Left renal pelvis (tissue), 4 donors: ENCODE results near the gene TMEM247. TPM values are rescaled to one million over a fixed set of nuclear protein-coding genes. Genes with fewer than 3 reads are reported as not detected.

Source experiments
- DNase-seq, 4 donors: peaks; one replicate each; pipeline ENCODE4 v3.0.0-alpha.2; 2013; ENCODE audit warnings: low read depth in 4 of 4, low spot score in 3 of 4
- polyA plus RNA-seq, 4 donors: library from polyadenylated mRNA; unstranded; fragments of 120-200 nt; gene quantifications; one replicate each; pipeline ENCODE4 v1.2.1, GENCODE V29; 2013; ENCODE audit not compliant: insufficient read length in 4 of 4

TMEM247 gene
- polyA plus RNA-seq, result not detected

DNA sequence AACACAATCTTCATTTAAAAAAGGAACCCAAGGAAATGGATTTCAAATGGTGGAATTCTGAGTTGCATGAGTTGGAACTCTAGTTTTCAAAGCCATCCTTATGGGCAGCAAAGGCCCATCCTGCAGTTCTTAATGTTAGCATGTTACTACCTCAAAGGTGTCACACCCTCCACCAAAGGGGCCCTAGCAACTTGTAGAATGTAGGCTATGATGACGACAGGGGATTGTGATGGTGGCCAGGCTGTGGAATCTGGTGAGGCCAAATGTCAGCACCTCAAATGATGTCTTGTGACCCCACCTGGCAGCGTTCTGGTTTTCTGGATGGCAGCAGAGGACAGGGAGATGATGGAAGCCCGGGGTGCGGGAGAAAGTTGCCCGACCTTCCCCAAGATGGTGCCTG, at the start of gene TMEM247:
TMEM247 (plus strand) TSS at position 301 of the 400 bp plus-strand sequence.
- no peak for DNase-seq

DNA sequence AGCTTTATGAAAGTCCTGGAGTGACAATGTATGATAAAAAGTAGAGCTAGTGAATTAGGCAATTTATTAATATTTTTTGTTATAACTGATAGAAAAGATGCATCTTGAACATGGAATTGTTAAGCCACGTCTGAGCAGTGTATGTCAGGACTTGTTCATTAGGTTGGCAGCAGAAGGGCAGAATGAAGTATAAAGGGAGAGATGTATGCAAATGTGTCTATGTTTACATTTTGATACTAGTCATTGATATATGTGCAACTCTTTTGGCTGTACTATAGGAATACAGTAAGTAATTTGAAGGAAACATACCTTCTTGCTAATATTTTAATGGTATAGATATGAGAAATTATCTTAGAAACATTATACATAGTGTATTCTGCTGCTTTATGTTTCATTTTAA, 49.0 kb upstream of the TMEM247 start:
- no peak for DNase-seq

- no peak for DNase-seq
Measured at GRCh38 chr2:46430992-46431391, 48.4 kb upstream of the TMEM247 start.

GRCh38 chr2:46431481-46432235, 47.7 kb upstream of the TMEM247 start:
- no peak for DNase-seq

- no peak for DNase-seq
Measured at GRCh38 chr2:46434851-46435273, 44.5 kb upstream of the TMEM247 start.

DNA sequence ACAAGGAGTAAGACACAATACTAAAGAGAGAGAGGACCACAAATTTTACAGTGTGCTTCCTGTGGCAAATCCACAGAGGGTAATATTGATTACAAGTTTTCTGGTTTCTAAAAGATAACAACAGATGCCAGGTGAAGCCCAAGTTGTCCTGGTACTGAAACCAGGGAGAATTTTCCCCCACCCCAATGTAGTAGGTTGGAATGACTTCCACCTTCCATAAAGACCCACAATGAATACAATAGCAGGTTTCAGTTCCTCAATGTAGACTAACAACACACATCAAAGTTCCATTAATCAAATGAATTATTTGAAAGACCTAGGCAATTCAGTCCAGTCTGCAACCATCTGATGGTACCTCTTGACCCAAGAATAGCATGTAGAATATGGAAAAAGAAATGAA, 44.0 kb upstream of the TMEM247 start:
- DNase-seq, result no peak

DNA sequence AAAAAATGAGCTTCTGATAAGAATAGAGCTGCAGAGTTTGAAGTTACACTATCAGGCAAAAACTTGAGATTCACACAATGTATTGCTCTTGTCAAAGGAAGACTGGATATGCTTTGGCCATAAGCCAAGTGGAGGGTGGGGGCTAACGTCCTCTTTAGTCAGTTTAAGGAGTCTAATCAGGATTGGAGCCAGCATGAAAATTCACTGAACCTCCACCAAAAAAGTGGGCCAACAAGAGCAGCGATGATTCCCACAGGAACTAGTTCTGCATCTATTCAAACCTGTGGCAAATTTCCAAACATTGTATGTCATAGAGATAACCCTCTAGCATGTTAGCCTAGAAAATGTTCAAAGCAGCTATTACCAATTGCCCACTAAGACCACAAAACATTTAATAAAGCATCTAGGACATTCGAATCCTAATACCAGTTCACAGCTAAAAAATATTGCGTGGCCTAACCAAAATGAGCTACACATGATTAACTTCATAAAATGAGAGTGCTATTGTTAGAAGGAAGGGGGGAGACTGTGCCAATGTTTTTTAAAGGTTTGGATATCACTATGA, 43.5 kb upstream of the TMEM247 start:
- DNase-seq, result no peak

GRCh38 chr2:46436800-46437199, 42.6 kb upstream of the TMEM247 start:
- DNase-seq, result no peak

GRCh38 chr2:46438102-46438501, 41.3 kb upstream of the TMEM247 start:
- no peak for DNase-seq

DNA sequence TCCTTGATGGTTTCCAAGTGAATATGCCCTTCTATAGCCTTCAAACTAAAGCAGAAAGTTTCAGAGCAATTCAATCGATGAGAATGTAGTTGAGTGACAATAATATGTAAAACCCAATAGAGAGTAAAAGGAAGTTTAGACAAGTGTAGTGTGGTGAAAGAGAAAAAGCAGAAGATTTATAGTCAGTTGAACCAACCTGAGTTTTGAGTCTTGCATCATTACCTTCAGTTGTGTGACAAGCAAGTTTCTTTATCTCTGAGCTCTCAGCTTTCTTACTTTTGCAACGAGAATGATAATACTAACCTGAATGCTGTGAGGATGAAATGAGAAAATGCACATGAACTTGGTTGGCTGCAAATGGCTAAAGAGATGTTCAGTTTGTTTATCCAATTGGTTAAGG, 40.6 kb upstream of the TMEM247 start:
- DNase-seq, result no peak

DNA sequence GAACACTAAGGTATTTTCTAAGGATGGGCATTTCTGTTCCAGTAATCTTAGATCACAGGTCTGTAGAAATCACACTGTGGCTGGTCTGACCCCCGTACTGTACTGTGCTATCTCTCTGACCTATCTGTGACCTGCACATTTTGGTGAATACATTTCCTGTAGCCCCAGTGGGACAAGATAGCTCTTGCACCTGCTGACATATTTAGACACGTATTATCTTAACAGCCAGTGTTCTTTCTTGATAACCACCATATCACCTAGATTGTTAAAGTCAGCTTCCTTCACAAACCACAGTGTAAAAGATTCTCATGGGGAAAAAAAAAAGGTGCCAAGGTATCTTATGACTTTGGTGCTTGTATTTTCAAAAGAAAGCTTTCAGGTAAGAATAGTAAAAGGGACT, 39.8 kb upstream of the TMEM247 start:
- no peak for DNase-seq

DNA sequence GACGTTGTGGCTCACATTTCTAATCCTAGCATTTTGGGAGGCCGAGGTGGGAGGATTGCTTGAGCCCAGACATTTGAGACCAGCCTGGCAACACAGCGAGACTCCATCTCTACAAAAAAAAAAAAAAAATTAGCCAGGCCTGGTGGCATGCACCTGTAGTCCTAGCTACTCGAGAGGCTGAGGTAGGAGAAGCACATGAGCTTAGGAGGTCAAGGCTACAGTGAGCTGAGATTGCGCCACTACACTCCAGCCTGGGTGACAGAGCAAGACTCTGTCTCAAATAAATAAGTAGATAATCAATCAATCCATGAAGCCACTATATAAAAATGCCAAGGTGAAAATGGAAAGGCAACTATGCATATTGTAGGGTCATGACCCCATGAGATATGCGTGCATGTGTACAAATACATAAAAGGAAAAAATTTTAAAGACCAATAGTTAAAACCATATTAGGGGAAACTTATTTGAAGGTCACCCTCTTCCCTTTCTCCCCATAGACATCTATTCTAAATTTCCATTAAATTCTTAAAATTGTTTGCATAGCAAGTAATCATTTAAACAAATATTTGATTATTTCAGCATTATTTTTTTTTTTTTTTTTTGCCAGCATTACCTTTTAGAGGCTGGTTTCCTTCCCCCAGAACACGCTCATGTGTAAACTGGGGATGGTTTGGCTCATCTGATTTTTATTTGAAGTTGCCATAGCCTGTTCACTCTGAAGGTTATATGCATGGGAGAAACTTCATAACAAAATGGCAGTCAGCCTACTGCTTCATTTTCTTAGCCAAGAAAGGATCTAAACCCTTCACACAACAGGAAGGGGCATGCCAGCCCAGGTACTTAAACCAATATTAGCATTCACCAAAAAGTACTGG, 37.3 kb upstream of the TMEM247 start:
- no peak for DNase-seq

DNA sequence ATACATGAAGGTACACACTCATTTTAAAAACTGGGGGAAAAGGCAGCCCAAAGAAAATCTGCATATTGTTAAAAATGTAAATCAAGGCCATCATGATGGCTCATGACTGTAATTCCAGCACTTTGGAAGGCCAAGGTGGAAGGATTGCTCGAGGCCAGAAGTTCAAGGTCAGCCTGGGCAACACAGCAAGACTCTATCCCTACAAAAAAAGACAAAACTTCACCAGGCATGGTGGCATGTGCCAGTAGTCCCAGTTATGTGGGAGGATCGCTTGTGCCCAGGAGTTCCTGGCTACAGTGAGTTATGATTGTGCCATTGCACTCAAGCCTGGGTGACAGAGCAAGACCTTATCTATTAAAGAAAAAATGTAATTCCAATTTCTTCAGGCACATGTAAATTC, 34.6 kb upstream of the TMEM247 start:
- no peak for DNase-seq

GRCh38 chr2:46445556-46445955, 33.8 kb upstream of the TMEM247 start:
- no peak for DNase-seq

- no peak for DNase-seq
Measured at GRCh38 chr2:46446871-46447568, 32.3 kb upstream of the TMEM247 start.

DNA sequence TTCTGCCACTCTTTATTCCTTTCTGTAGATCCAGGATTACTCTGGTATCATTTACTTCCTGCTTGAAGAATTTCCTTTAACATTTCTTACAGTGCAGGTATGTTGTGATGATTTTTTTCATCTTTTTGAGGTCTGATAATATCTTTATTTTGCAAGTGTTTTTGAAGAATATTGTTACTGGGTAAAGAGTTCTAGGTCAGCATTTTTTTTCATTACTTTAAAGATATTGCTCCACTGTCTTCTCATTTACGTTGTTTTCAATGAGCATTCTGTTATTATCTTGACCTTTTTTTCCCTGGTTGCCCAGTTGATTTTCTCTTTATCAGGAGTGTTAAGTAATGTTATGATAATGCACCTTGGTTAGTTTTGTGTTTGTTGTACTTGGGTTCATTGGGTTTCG, 31.7 kb upstream of the TMEM247 start:
- no peak for DNase-seq

DNA sequence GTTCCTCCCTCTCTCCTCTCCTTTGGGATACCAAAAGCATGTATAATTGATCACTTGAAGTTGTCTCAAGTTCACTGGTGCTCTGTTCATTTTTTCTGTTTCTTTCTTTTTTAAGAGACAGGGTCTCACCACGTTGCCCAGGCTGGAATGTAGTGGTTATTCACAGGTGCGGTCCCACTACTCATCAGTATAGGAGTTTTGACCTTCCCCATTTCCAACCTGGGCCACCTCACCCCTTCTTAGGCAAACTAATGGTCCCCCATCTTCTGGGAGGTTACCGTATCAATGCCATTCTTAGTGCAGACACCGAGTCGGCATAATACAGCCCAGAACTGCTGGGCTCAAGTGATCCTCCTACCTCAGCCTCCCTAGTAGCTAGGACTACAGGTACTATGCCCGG, 31.3 kb upstream of the TMEM247 start:
- no peak for DNase-seq

GRCh38 chr2:46448641-46449040, 30.7 kb upstream of the TMEM247 start:
- DNase-seq, result no peak

DNA sequence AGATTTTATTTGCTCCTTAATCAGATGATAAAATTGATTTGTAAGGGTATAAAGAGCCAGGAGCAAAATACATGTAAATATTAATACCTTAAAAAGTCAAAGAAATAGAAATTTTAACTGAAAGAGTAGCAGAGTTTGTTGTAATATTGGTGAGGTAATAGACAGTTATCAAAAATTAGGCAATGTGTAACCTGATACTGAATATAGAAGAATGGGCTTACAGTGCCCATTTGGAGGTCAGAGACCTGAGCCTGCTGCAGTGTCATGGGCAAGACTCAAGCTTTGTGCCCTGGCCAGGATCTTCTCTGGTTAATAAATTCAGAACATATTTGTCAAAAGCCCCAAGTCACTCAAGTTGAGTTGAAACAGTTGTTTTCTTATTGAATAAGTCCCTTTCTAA, 29.7 kb upstream of the TMEM247 start:
- DNase-seq, result no peak

DNA sequence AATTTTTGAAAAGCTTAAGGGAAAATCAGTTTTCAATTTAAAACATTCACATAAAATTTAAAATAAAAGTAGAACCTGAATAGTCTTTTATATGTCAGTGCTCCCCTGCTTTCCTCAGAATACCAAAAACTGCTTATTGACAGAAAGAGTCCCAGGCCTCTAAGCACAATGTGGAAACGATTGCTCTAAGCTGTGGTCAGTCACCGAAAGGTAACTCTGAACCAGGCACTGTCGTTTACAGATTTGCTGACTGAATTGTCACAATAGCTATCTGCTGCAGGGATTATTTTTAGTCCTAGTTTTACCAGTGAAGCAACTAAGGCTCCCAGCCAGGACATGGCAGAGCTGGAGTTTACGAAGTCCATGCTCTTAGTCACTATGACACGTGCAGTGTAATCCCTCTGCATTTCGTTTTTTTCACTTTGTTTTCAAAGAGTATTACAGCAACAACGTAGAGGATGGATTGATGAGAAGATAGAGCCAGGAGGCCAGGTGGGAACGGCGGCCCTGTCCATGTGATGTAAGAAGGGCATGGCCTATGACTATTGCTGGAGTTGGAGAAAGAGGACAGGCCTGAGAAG, 28.1 kb upstream of the TMEM247 start:
- no peak for DNase-seq

DNA sequence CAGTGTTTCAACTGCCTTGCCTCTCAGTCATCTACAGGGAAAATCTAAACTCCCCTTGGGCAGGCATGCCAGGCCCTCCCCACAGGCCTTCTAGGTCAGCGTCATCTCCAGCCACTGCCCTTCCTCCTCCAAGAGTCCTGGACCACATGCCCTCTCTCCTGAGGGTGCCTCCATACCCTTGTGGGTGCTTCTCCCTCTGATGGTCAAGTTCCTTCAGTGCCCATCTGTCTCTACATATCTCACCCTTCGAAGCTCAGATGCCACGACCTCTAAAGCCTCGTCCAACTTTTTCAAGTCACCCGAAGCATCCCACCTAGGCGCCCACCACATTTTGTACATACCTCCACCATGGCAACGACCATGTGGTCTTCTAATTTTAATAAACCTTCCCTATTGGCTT, 22.6 kb upstream of the TMEM247 start:
- no peak for DNase-seq
